K562 (cell line): ENCODE data around the gene TCF3. TPM values are rescaled to one million over a fixed set of nuclear protein-coding genes. Genes with fewer than 3 reads are reported as not detected.

ENCODE experiments used
- ARID1B ChIP-seq: fragments of 450-650 bp; IDR thresholded peaks from 2 replicates; pipeline ENCODE4 v1.6.1; 2016; ENCODE audit warnings: antibody characterized with exemption, mild to moderate bottlenecking, inconsistent platforms
- CHD1 ChIP-seq: fragments of 200-600 bp; sonication (generic); IDR thresholded peaks from one replicate; pipeline ENCODE4 v1.6.1; 2012; ENCODE audit warnings: mild to moderate bottlenecking, moderate library complexity, low read length, inconsistent platforms
- FOS ChIP-seq: IDR thresholded peaks from 3 replicates; pipeline ENCODE4 v1.6.1; 2011; ENCODE audit not compliant: insufficient read length; ENCODE audit errors: extremely low read depth
- FOXJ2 ChIP-seq: fragments of 200-800 bp; sonication (Bioruptor generic); IDR thresholded peaks from 2 replicates; pipeline ENCODE4 v1.6.1; 2016; ENCODE audit warnings: missing genetic modification characterization, missing compliant biosample characterization
- JUNB ChIP-seq: fragments of 450-650 bp; formaldehyde crosslinking; conservative IDR thresholded peaks from 2 replicates; pipeline ENCODE4 v1.4.0; 2020; ENCODE audit warnings: mild to moderate bottlenecking
- NBN ChIP-seq: fragments of 450-650 bp; IDR thresholded peaks from 2 replicates; pipeline ENCODE4 v1.6.1; 2016; ENCODE audit warnings: low read depth, mild to moderate bottlenecking
- POLR2B ChIP-seq: fragments of 450-650 bp; IDR thresholded peaks from 2 replicates; pipeline ENCODE4 v1.6.1; 2018; ENCODE audit warnings: low read depth; ENCODE audit not compliant: partially characterized antibody
- ZBTB2 ChIP-seq: fragments of 450-650 bp; IDR thresholded peaks from 2 replicates; pipeline ENCODE4 v1.6.1; 2016; ENCODE audit warnings: antibody characterized with exemption
- ZC3H11A ChIP-seq: IDR thresholded peaks from 2 replicates; pipeline ENCODE4 v1.6.1; 2012; ENCODE audit warnings: low read depth, low read length, improper control_type of control experiment
- polyA plus RNA-seq, 8 experiments: library from polyadenylated mRNA; depleted of rRNA in 4 of 8; stranded (reverse) in 5 of 8; unstranded in 3 of 8; fragments of >200 nt; fragmentation: Nextera tagmentation in 2 of 8; fragmentation: Illumina TruSeq in 1 of 8; extraction: Ambion mirVana in 2 of 8; extraction: Trizol in 1 of 8; gene quantifications; 2 replicates each; pipeline versions ENCODE4 v1.2.1 to v1.2.3, GENCODE V29; 2011 to 2014; ENCODE audit warnings: inconsistent platforms in 1 of 8, missing spikeins in 1 of 8
- total RNA-seq, 7 experiments: library from RNA; depleted of rRNA in 6 of 7; stranded (reverse); fragments of >200 nt in 6 of 7; fragmentation: Illumina TruSeq in 2 of 7; extraction: Trizol in 2 of 7; gene quantifications; 2 replicates each; pipeline versions ENCODE4 v1.2.1 to v1.2.3, GENCODE V29; 2011 to 2021; ENCODE audit warnings: low replicate concordance in 1 of 7
- TF ChIP-seq, protein P1 (sequence below), 2 experiments: fragments of 450-650 bp; conservative IDR thresholded peaks; 2 replicates each; pipeline ENCODE4 v1.6.1; 2017; ENCODE audit warnings: mild to moderate bottlenecking in 2 of 2, moderate library complexity in 2 of 2
- TF ChIP-seq, protein P2 (sequence below), 3 experiments: fragments of 200-800 bp in 1 of 3; fragments of 250-450 bp in 1 of 3; fragments of 450-650 bp in 1 of 3; sonication (Bioruptor Pico) in 1 of 3; sonication (Bioruptor generic) in 1 of 3; formaldehyde crosslinking in 1 of 3; IDR thresholded peaks; 2 replicates each; pipeline versions ENCODE4 v1.6.1 to v1.8.0; 2016 to 2022; ENCODE audit warnings: mild to moderate bottlenecking in 2 of 3, missing genetic modification characterization in 2 of 3, missing compliant biosample characterization in 1 of 3, moderate library complexity in 1 of 3
- TF ChIP-seq, protein P3 (sequence below): fragments of 450-650 bp; IDR thresholded peaks from 2 replicates; pipeline ENCODE4 v1.6.1; 2016
- TF ChIP-seq, protein P4 (sequence below), 2 experiments: IDR thresholded peaks; 2 replicates each; pipeline ENCODE4 v1.6.1; 2012; ENCODE audit warnings: improper control_type of control experiment in 2 of 2, low read depth in 2 of 2, low read length in 2 of 2, borderline replicate concordance in 1 of 2

TCF3 gene
- total and polyA plus RNA-seq, 9 of the 15 experiments (the other 6 are each of a cell fraction or from before 2014, with no cell fraction given) = 5.6 to 259 (median 84.0) TPM

- TF ChIP-seq, protein P1, sequence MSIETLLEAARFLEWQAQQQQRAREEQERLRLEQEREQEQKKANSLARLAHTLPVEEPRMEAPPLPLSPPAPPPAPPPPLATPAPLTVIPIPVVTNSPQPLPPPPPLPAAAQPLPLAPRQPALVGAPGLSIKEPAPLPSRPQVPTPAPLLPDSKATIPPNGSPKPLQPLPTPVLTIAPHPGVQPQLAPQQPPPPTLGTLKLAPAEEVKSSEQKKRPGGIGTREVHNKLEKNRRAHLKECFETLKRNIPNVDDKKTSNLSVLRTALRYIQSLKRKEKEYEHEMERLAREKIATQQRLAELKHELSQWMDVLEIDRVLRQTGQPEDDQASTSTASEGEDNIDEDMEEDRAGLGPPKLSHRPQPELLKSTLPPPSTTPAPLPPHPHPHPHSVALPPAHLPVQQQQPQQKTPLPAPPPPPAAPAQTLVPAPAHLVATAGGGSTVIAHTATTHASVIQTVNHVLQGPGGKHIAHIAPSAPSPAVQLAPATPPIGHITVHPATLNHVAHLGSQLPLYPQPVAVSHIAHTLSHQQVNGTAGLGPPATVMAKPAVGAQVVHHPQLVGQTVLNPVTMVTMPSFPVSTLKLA (conservative IDR thresholded peaks at IDR 0.05) = peak; percentile 97 to 98
- TF ChIP-seq, protein P2, sequence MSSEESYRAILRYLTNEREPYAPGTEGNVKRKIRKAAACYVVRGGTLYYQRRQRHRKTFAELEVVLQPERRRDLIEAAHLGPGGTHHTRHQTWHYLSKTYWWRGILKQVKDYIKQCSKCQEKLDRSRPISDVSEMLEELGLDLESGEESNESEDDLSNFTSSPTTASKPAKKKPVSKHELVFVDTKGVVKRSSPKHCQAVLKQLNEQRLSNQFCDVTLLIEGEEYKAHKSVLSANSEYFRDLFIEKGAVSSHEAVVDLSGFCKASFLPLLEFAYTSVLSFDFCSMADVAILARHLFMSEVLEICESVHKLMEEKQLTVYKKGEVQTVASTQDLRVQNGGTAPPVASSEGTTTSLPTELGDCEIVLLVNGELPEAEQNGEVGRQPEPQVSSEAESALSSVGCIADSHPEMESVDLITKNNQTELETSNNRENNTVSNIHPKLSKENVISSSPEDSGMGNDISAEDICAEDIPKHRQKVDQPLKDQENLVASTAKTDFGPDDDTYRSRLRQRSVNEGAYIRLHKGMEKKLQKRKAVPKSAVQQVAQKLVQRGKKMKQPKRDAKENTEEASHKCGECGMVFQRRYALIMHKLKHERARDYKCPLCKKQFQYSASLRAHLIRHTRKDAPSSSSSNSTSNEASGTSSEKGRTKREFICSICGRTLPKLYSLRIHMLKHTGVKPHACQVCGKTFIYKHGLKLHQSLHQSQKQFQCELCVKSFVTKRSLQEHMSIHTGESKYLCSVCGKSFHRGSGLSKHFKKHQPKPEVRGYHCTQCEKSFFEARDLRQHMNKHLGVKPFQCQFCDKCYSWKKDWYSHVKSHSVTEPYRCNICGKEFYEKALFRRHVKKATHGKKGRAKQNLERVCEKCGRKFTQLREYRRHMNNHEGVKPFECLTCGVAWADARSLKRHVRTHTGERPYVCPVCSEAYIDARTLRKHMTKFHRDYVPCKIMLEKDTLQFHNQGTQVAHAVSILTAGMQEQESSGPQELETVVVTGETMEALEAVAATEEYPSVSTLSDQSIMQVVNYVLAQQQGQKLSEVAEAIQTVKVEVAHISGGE (CRISPR knock-in tag; IDR thresholded peaks at IDR 0.05) = peak in 1 of 3 experiments; percentile 93; a peak in 3 of 6 replicates
- TF ChIP-seq JUNB = no peak
- peak; percentile 44 for TF ChIP-seq FOS
- peak; percentile 80 for TF ChIP-seq CHD1
- TF ChIP-seq, protein P3, sequence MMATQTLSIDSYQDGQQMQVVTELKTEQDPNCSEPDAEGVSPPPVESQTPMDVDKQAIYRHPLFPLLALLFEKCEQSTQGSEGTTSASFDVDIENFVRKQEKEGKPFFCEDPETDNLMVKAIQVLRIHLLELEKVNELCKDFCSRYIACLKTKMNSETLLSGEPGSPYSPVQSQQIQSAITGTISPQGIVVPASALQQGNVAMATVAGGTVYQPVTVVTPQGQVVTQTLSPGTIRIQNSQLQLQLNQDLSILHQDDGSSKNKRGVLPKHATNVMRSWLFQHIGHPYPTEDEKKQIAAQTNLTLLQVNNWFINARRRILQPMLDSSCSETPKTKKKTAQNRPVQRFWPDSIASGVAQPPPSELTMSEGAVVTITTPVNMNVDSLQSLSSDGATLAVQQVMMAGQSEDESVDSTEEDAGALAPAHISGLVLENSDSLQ = peak; percentile 89
- TF ChIP-seq, protein P4, sequence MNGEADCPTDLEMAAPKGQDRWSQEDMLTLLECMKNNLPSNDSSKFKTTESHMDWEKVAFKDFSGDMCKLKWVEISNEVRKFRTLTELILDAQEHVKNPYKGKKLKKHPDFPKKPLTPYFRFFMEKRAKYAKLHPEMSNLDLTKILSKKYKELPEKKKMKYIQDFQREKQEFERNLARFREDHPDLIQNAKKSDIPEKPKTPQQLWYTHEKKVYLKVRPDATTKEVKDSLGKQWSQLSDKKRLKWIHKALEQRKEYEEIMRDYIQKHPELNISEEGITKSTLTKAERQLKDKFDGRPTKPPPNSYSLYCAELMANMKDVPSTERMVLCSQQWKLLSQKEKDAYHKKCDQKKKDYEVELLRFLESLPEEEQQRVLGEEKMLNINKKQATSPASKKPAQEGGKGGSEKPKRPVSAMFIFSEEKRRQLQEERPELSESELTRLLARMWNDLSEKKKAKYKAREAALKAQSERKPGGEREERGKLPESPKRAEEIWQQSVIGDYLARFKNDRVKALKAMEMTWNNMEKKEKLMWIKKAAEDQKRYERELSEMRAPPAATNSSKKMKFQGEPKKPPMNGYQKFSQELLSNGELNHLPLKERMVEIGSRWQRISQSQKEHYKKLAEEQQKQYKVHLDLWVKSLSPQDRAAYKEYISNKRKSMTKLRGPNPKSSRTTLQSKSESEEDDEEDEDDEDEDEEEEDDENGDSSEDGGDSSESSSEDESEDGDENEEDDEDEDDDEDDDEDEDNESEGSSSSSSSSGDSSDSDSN (IDR thresholded peaks at IDR 0.05; ENCODE audit: borderline replicate concordance in 1 of 2, low read depth in 2 of 2, low read length in 2 of 2) = peak; percentile 80 to 96; a peak in 3 of 4 replicates
- TF ChIP-seq ZC3H11A = no peak
- peak; percentile 70; the same call in 1 of the 2 replicates for TF ChIP-seq FOXJ2 (tag)
- TF ChIP-seq NBN = peak; percentile 79; the same call in 1 of the 2 replicates
- peak; percentile 72 for TF ChIP-seq POLR2B
- TF ChIP-seq ZBTB2 = peak; percentile 71; the same call in 1 of the 2 replicates
- TF ChIP-seq ARID1B = 0 out of 2 replicates have a peak, but pooled peaks have one; percentile 37
Observed at GRCh38 chr19:1605236-1606137, 46.9 kb downstream of the TCF3 start, which contains the start of gene UQCR11 (continued).
